ENCODE measurements around the gene DCAF17. TPM values are rescaled to one million over a fixed set of nuclear protein-coding genes. Genes with fewer than 3 reads are reported as not detected.

DCAF17 gene
- total RNA-seq, 2 experiments from 2014 or later: 13.0 to 14.3 TPM

DNA sequence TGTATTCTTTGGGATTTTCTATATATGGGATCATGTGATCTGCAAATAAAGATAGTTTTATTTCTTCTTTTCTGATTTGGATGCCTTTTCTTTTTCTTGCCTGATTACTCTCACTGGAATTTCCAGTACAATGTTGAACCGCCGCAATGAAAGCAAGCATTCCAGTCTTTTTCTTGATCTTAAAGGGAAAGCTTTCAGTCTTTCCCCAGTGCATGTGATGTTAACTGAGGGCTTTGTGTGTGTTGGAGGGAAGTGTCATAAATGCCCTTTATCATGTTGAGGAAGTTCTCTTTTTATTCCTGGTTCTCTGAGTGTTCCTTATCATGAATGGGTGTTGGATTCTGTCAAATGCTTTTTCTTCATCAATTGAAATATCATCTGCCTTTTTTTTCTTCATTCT is 71.3 kb downstream of the DCAF17 start:
- no peaks in the 10 kb centered on the region for H3K27me3 Mint-ChIP-seq
- H3K4me1 Mint-ChIP-seq (ENCODE audit: low read depth): no peaks in the 10 kb centered on the region
- no peaks in the 10 kb centered on the region for H3K27me3 ChIP-seq (ENCODE audit: control insufficient read depth in 1 of 2, insufficient read depth in 2 of 2, low read length in 2 of 2)
- ChIA-PET CTCF (no interaction called here), POLR2A (no interaction called here)
- ATAC-seq (ENCODE audit: poor library complexity) (no peak), DNase-seq (no peak)
- H3K9me3 Mint-ChIP-seq: no peaks in the 10 kb centered on the region
- H3K27ac ChIP-seq (ENCODE audit: low read depth in 1 of 2, low read length in 2 of 2): no peak overlapping the region
- no peaks in the 10 kb centered on the region for H3K36me3 Mint-ChIP-seq (ENCODE audit: low read depth)
- intact Hi-C loops (cut with DNase I, micrococcal nuclease): no loop called here
- H3K4me1 ChIP-seq (ENCODE audit: insufficient read depth, low read length): no peaks in the 10 kb centered on the region
- no peak overlapping the region for H3K4me3 Mint-ChIP-seq
- TF ChIP-seq, protein P1, sequence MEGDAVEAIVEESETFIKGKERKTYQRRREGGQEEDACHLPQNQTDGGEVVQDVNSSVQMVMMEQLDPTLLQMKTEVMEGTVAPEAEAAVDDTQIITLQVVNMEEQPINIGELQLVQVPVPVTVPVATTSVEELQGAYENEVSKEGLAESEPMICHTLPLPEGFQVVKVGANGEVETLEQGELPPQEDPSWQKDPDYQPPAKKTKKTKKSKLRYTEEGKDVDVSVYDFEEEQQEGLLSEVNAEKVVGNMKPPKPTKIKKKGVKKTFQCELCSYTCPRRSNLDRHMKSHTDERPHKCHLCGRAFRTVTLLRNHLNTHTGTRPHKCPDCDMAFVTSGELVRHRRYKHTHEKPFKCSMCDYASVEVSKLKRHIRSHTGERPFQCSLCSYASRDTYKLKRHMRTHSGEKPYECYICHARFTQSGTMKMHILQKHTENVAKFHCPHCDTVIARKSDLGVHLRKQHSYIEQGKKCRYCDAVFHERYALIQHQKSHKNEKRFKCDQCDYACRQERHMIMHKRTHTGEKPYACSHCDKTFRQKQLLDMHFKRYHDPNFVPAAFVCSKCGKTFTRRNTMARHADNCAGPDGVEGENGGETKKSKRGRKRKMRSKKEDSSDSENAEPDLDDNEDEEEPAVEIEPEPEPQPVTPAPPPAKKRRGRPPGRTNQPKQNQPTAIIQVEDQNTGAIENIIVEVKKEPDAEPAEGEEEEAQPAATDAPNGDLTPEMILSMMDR (IDR thresholded peaks at IDR 0.05): no peak
- H3K4me3 ChIP-seq (ENCODE audit: low read length): no peak overlapping the region
- H3K27ac Mint-ChIP-seq: no peak overlapping the region
- H3K36me3 ChIP-seq (ENCODE audit: insufficient read depth, low read length): no peaks in the 10 kb centered on the region
- no peaks in the 10 kb centered on the region for H3K9me3 ChIP-seq (ENCODE audit: control insufficient read depth in 1 of 2, insufficient read depth in 1 of 2, low read length in 2 of 2)

GRCh38 chr2:171509945-171510731 is 76.1 kb downstream of the DCAF17 start:
- TF ChIP-seq, protein P1 (IDR thresholded peaks at IDR 0.05): no peak
- intact Hi-C loops (cut with DNase I, micrococcal nuclease): no loop called here
- no peaks in the 10 kb centered on the region for H3K27me3 ChIP-seq (ENCODE audit: control insufficient read depth in 1 of 2, insufficient read depth in 2 of 2, low read length in 2 of 2)
- H3K9me3 ChIP-seq (ENCODE audit: control insufficient read depth in 1 of 2, insufficient read depth in 1 of 2, low read length in 2 of 2): no peaks in the 10 kb centered on the region
- Mint-ChIP-seq H3K4me3 (no peak overlapping the region), H3K4me1 (ENCODE audit: low read depth) (no peaks in the 10 kb centered on the region), H3K9me3 (no peaks in the 10 kb centered on the region), H3K27me3 (no peaks in the 10 kb centered on the region), H3K36me3 (ENCODE audit: low read depth) (no peaks in the 10 kb centered on the region), H3K27ac (no peak overlapping the region)
- no peak overlapping the region for H3K27ac ChIP-seq (ENCODE audit: low read depth in 1 of 2, low read length in 2 of 2)
- no peak for ATAC-seq (ENCODE audit: poor library complexity)
- H3K4me3 ChIP-seq (ENCODE audit: low read length): no peak overlapping the region
- no peaks in the 10 kb centered on the region for H3K36me3 ChIP-seq (ENCODE audit: insufficient read depth, low read length)
- DNase-seq: no peak
- ChIA-PET CTCF (no interaction called here), POLR2A (no interaction called here)
- no peaks in the 10 kb centered on the region for H3K4me1 ChIP-seq (ENCODE audit: insufficient read depth, low read length)

DNA sequence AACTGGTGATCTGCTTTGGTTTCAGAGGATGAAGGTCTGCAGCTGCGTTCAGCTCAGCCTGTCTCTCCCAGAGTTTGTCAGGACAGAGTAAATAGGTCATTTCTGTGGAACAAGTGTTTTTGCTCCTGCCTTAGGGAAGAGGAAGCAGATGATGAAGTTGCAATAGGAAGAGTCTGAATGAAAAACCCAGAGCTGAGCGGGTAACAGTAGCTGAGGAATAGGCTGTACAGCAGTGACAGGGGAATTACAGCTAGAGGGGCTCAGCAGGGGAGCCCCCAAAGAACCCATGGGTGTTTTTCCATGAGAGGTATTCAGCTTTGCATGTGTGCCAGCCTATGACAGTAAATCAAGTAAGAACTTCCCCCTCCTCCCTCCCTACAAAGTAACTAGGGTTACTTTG is 78.0 kb downstream of the DCAF17 start:
- intact Hi-C loops (cut with DNase I, micrococcal nuclease): no loop called here
- TF ChIP-seq, protein P1 (IDR thresholded peaks at IDR 0.05): no peak
- no peaks in the 10 kb centered on the region for H3K9me3 ChIP-seq (ENCODE audit: control insufficient read depth in 1 of 2, insufficient read depth in 1 of 2, low read length in 2 of 2)
- ChIA-PET POLR2A (no interaction called here), CTCF (no interaction called here)
- H3K27ac ChIP-seq (ENCODE audit: low read depth in 1 of 2, low read length in 2 of 2): no peak overlapping the region
- H3K36me3 Mint-ChIP-seq (ENCODE audit: low read depth): no peaks in the 10 kb centered on the region
- peaks cover 5% of the 10 kb centered on the region for H3K27me3 Mint-ChIP-seq
- H3K4me1 ChIP-seq (ENCODE audit: insufficient read depth, low read length): no peaks in the 10 kb centered on the region
- no peak overlapping the region for H3K27ac Mint-ChIP-seq
- no peak for DNase-seq
- no peaks in the 10 kb centered on the region for H3K4me1 Mint-ChIP-seq (ENCODE audit: low read depth)
- H3K4me3 ChIP-seq (ENCODE audit: low read length): no peak overlapping the region
- no peaks in the 10 kb centered on the region for H3K9me3 Mint-ChIP-seq
- H3K4me3 Mint-ChIP-seq: no peak overlapping the region
- no peak for ATAC-seq (ENCODE audit: poor library complexity)
- no peaks in the 10 kb centered on the region for H3K36me3 ChIP-seq (ENCODE audit: insufficient read depth, low read length)
- no peaks in the 10 kb centered on the region for H3K27me3 ChIP-seq (ENCODE audit: control insufficient read depth in 1 of 2, insufficient read depth in 2 of 2, low read length in 2 of 2)

All from CD4-positive, alpha-beta T cell (primary cell).